Rectal smooth muscle tissue (tissue), 1 donor: ENCODE results near the gene OPN5.

Experiments used
- H3K27ac ChIP-seq: one replicate; pipeline ENCODE4 v1.7.0; 2013; ENCODE audit warnings: low read depth, low read length, inconsistent platforms
- H3K27me3 ChIP-seq: one replicate; pipeline ENCODE4 v1.7.0; 2013; ENCODE audit warnings: low read length; ENCODE audit not compliant: control insufficient read depth, insufficient read depth
- H3K36me3 ChIP-seq: one replicate; pipeline ENCODE4 v1.7.0; 2013; ENCODE audit warnings: low read length; ENCODE audit not compliant: control insufficient read depth, insufficient read depth
- H3K4me1 ChIP-seq: one replicate; pipeline ENCODE4 v1.7.0; 2013; ENCODE audit warnings: low read length; ENCODE audit not compliant: control insufficient read depth, insufficient read depth
- H3K4me3 ChIP-seq: one replicate; pipeline ENCODE4 v1.7.0; 2013; ENCODE audit warnings: low read length
- H3K9ac ChIP-seq: one replicate; pipeline ENCODE4 v1.7.0; 2013; ENCODE audit warnings: low read length

OPN5 gene

GRCh38 chr6:47839645-47840044 is 57.8 kb downstream of the OPN5 start:
- Histone ChIP-seq H3K9ac (no peak overlapping the region), H3K4me3 (no peak overlapping the region), H3K36me3 (no peaks in the 10 kb centered on the region), H3K4me1 (no peaks in the 10 kb centered on the region), H3K27ac (no peak overlapping the region), H3K27me3 (no peaks in the 10 kb centered on the region)

GRCh38 chr6:47844881-47845280 is 63.0 kb downstream of the OPN5 start:
- no peaks in the 10 kb centered on the region for H3K27me3 ChIP-seq
- no peak overlapping the region for H3K9ac ChIP-seq
- H3K36me3 ChIP-seq = no peaks in the 10 kb centered on the region
- H3K4me3 ChIP-seq = no peak overlapping the region
- no peak overlapping the region for H3K27ac ChIP-seq
- H3K4me1 ChIP-seq = no peaks in the 10 kb centered on the region

GRCh38 chr6:47846752-47847151 is 64.9 kb downstream of the OPN5 start:
- Histone ChIP-seq H3K4me3 (no peak overlapping the region), H3K9ac (no peak overlapping the region), H3K27me3 (no peaks in the 10 kb centered on the region), H3K36me3 (no peaks in the 10 kb centered on the region), H3K27ac (no peak overlapping the region), H3K4me1 (no peaks in the 10 kb centered on the region)

GRCh38 chr6:47851091-47851490 is 69.3 kb downstream of the OPN5 start:
- Histone ChIP-seq H3K27me3 (no peaks in the 10 kb centered on the region), H3K9ac (no peak overlapping the region), H3K36me3 (no peaks in the 10 kb centered on the region), H3K4me1 (no peaks in the 10 kb centered on the region), H3K4me3 (no peak overlapping the region), H3K27ac (no peak overlapping the region)

GRCh38 chr6:47852727-47853126 is 70.9 kb downstream of the OPN5 start:
- no peaks in the 10 kb centered on the region for H3K27me3 ChIP-seq
- H3K9ac ChIP-seq = no peak overlapping the region
- H3K4me3 ChIP-seq = no peak overlapping the region
- H3K36me3 ChIP-seq = no peaks in the 10 kb centered on the region
- no peaks in the 10 kb centered on the region for H3K4me1 ChIP-seq
- no peak overlapping the region for H3K27ac ChIP-seq

GRCh38 chr6:47853766-47854165 is 71.9 kb downstream of the OPN5 start:
- no peak overlapping the region for H3K9ac ChIP-seq
- no peaks in the 10 kb centered on the region for H3K27me3 ChIP-seq
- H3K27ac ChIP-seq = no peak overlapping the region
- no peaks in the 10 kb centered on the region for H3K4me1 ChIP-seq
- no peaks in the 10 kb centered on the region for H3K36me3 ChIP-seq
- H3K4me3 ChIP-seq = no peak overlapping the region

GRCh38 chr6:47854971-47855370 is 73.1 kb downstream of the OPN5 start:
- no peaks in the 10 kb centered on the region for H3K36me3 ChIP-seq
- no peak overlapping the region for H3K27ac ChIP-seq
- no peak overlapping the region for H3K4me3 ChIP-seq
- no peaks in the 10 kb centered on the region for H3K27me3 ChIP-seq
- no peaks in the 10 kb centered on the region for H3K4me1 ChIP-seq
- no peak overlapping the region for H3K9ac ChIP-seq

- Histone ChIP-seq H3K27me3 (no peaks in the 10 kb centered on the region), H3K36me3 (no peaks in the 10 kb centered on the region), H3K9ac (no peak overlapping the region), H3K4me1 (no peaks in the 10 kb centered on the region), H3K27ac (no peak overlapping the region), H3K4me3 (no peak overlapping the region)
Measured at GRCh38 chr6:47859175-47859574, 77.3 kb downstream of the OPN5 start.

GRCh38 chr6:47862731-47863130 is 80.9 kb downstream of the OPN5 start:
- Histone ChIP-seq H3K27ac (no peak overlapping the region), H3K9ac (no peak overlapping the region), H3K27me3 (no peaks in the 10 kb centered on the region), H3K4me1 (no peaks in the 10 kb centered on the region), H3K4me3 (no peak overlapping the region), H3K36me3 (no peaks in the 10 kb centered on the region)

GRCh38 chr6:47865206-47865605 is 83.4 kb downstream of the OPN5 start:
- Histone ChIP-seq H3K27me3 (no peaks in the 10 kb centered on the region), H3K36me3 (no peaks in the 10 kb centered on the region), H3K27ac (no peak overlapping the region), H3K4me3 (no peak overlapping the region), H3K9ac (no peak overlapping the region), H3K4me1 (no peaks in the 10 kb centered on the region)

- H3K36me3 ChIP-seq = no peaks in the 10 kb centered on the region
- H3K9ac ChIP-seq = no peak overlapping the region
- no peak overlapping the region for H3K27ac ChIP-seq
- H3K4me1 ChIP-seq = no peaks in the 10 kb centered on the region
- no peaks in the 10 kb centered on the region for H3K27me3 ChIP-seq
- H3K4me3 ChIP-seq = no peak overlapping the region
Measured at GRCh38 chr6:47875593-47875992, 93.8 kb downstream of the OPN5 start.
